CD4-positive, alpha-beta T cell (primary cell): ENCODE results near the gene ROCK2. TPM values are rescaled to one million over a fixed set of nuclear protein-coding genes. Genes with fewer than 3 reads are reported as not detected.

Experiments used
- ATAC-seq: fragments of 200-7000 bp; cut with Tn5 transposase; one replicate; pipeline ENCODE4 v1.10.0; 2022; ENCODE audit warnings: mild to moderate bottlenecking; ENCODE audit not compliant: poor library complexity
- CTCF ChIA-PET: fragments of 350-600 bp; sonication (Branson Sonifier 250); formaldehyde crosslinking; loops from one replicate; lab custom pipeline; 2021; ENCODE audit warnings: antibody characterized with exemption, inconsistent platforms; lab: Charles Lee
- POLR2A ChIA-PET: fragments of 350-600 bp; sonication (Branson Sonifier 250); formaldehyde crosslinking; loops from one replicate; lab custom pipeline; 2021; ENCODE audit warnings: antibody characterized with exemption, inconsistent platforms; lab: Charles Lee
- DNase-seq, 14 experiments: peaks; one replicate each; pipeline ENCODE4 v3.0.0-alpha.2; 2013 to 2020; ENCODE audit warnings: mixed read lengths in 2 of 14
- H3K27ac ChIP-seq, 2 donors: one replicate each; pipeline versions ENCODE4 v1.5.1 to v1.7.0; 2013; ENCODE audit warnings: low read length in 2 of 2, low read depth in 1 of 2, mild to moderate bottlenecking in 1 of 2
- H3K27me3 ChIP-seq, 2 experiments: 1 replicate in 1 of 2; 2 replicates in 1 of 2; pipeline versions ENCODE4 v1.6.1 to v1.7.0; 2013; ENCODE audit warnings: low read length in 2 of 2, control low read depth in 1 of 2, mild to moderate bottlenecking in 1 of 2, moderate library complexity in 1 of 2; ENCODE audit not compliant: insufficient read depth in 2 of 2, control insufficient read depth in 1 of 2
- H3K36me3 ChIP-seq: one replicate; pipeline ENCODE4 v1.6.1; 2013; ENCODE audit warnings: low read length, control low read depth; ENCODE audit not compliant: insufficient read depth
- H3K4me1 ChIP-seq: one replicate; pipeline ENCODE4 v1.6.1; 2013; ENCODE audit warnings: low read length, control low read depth; ENCODE audit not compliant: insufficient read depth
- H3K4me3 ChIP-seq: one replicate; pipeline ENCODE4 v1.5.1; 2013; ENCODE audit warnings: mild to moderate bottlenecking, low read length, moderate library complexity
- H3K9me3 ChIP-seq, 2 experiments: 1 replicate in 1 of 2; 2 replicates in 1 of 2; pipeline versions ENCODE4 v1.6.1 to v1.7.0; 2013; ENCODE audit warnings: low read length in 2 of 2, mild to moderate bottlenecking in 2 of 2, control low read depth in 1 of 2, moderate library complexity in 1 of 2; ENCODE audit not compliant: control insufficient read depth in 1 of 2, insufficient read depth in 1 of 2
- H3K27ac Mint-ChIP-seq: one replicate; pipeline ENCODE4 v1.8.0; 2020; ENCODE audit warnings: mixed read lengths
- H3K27me3 Mint-ChIP-seq: one replicate; pipeline ENCODE4 v1.8.0; 2021; ENCODE audit warnings: mixed read lengths
- H3K36me3 Mint-ChIP-seq: one replicate; pipeline ENCODE4 v1.8.0; 2021; ENCODE audit warnings: low read depth, mixed read lengths
- H3K4me1 Mint-ChIP-seq: one replicate; pipeline ENCODE4 v1.8.0; 2021; ENCODE audit warnings: low read depth, mixed read lengths
- H3K4me3 Mint-ChIP-seq: one replicate; pipeline ENCODE4 v1.8.0; 2020; ENCODE audit warnings: mild to moderate bottlenecking, mixed read lengths
- H3K9me3 Mint-ChIP-seq: one replicate; pipeline ENCODE4 v1.8.0; 2020; ENCODE audit warnings: mixed read lengths
- intact Hi-C, 2 experiments: fragments of 100-400 bp; cut with DNase I in 1 of 2; cut with micrococcal nuclease in 1 of 2; formaldehyde crosslinking; loops; one replicate each; pipeline versions ENCODE4 v1.15.1 to v1.9.0; 2023 to 2025; cut with DNase I, micrococcal nuclease
- total RNA-seq, 174 experiments: library from RNA in 2 of 174; stranded (reverse) in 2 of 174; gene quantifications; one replicate each; pipeline ENCODE4 v1.2.3 and lab custom pipeline; 2021 to 2026
- TF ChIP-seq, protein P1 (sequence below): fragments of 200-600 bp; IDR thresholded peaks from one replicate; pipeline ENCODE4 v1.8.0; 2022; ENCODE audit warnings: antibody characterized with exemption, mild to moderate bottlenecking

Gene ROCK2
- total RNA-seq, 2 experiments from 2014 or later: 6.9 to 9.4 TPM

DNA sequence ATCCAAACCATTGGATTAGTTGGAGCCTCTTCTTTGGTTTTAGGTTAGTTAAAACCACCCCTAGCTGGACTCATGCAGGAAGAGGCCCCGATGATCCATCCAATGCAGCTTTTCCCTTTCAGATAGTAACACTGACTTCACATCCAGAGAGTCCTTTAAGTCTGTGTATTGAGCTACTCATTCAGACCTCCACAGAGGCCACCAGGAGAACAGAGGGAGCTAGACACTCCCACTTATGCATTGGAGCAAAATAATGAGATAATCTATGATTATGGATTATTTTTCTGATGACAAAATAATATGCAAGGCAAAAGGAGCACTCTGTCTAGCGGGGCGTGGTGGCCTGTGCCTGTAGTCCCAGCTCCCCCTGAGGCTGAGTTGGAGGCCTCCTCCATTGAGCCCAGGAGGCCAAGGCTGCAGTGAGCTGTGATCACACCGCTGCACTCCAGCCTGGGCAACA, 1.6 kb upstream of the ROCK2 start:
- Mint-ChIP-seq H3K9me3 (no peaks in the 10 kb centered on the region), H3K4me3 (peak overlapping the region; percentile 96), H3K36me3 (peaks cover 11% of the 10 kb centered on the region), H3K27ac (peak overlapping the region; percentile 87), H3K4me1 (peaks cover 28% of the 10 kb centered on the region), H3K27me3 (no peaks in the 10 kb centered on the region)
- TF ChIP-seq, protein P1, sequence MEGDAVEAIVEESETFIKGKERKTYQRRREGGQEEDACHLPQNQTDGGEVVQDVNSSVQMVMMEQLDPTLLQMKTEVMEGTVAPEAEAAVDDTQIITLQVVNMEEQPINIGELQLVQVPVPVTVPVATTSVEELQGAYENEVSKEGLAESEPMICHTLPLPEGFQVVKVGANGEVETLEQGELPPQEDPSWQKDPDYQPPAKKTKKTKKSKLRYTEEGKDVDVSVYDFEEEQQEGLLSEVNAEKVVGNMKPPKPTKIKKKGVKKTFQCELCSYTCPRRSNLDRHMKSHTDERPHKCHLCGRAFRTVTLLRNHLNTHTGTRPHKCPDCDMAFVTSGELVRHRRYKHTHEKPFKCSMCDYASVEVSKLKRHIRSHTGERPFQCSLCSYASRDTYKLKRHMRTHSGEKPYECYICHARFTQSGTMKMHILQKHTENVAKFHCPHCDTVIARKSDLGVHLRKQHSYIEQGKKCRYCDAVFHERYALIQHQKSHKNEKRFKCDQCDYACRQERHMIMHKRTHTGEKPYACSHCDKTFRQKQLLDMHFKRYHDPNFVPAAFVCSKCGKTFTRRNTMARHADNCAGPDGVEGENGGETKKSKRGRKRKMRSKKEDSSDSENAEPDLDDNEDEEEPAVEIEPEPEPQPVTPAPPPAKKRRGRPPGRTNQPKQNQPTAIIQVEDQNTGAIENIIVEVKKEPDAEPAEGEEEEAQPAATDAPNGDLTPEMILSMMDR: no peak
- Histone ChIP-seq H3K4me3 (no peak overlapping the region), H3K27ac (no peak overlapping the region), H3K9me3 (no peaks in the 10 kb centered on the region), H3K36me3 (no peaks in the 10 kb centered on the region), H3K27me3 (no peaks in the 10 kb centered on the region), H3K4me1 (peaks cover 16% of the 10 kb centered on the region)
- intact Hi-C loops: loop anchor here (5.0 to 10.0 kb wide), 6 partner anchors 121 to 779 kb away; partner anchors contain the start of genes E2F6 (in 1 of the 2), LPIN1 (in 1 of the 2), PDIA6 (in 1 of the 2) and SLC66A3 (in 1 of the 2)
- ATAC-seq: no peak
- CTCF ChIA-PET: interaction anchor here (1.8 kb wide), 1 partner anchor 213 kb away, joined by 10 read pairs; a partner anchor contains a TSS
- no peak for DNase-seq
- POLR2A ChIA-PET: interaction anchor here (1.5 to 3.5 kb wide), 2 partner anchors 191 to 213 kb away, joined by 4 to 17 read pairs; partner anchors contain the start of gene SLC66A3

DNA sequence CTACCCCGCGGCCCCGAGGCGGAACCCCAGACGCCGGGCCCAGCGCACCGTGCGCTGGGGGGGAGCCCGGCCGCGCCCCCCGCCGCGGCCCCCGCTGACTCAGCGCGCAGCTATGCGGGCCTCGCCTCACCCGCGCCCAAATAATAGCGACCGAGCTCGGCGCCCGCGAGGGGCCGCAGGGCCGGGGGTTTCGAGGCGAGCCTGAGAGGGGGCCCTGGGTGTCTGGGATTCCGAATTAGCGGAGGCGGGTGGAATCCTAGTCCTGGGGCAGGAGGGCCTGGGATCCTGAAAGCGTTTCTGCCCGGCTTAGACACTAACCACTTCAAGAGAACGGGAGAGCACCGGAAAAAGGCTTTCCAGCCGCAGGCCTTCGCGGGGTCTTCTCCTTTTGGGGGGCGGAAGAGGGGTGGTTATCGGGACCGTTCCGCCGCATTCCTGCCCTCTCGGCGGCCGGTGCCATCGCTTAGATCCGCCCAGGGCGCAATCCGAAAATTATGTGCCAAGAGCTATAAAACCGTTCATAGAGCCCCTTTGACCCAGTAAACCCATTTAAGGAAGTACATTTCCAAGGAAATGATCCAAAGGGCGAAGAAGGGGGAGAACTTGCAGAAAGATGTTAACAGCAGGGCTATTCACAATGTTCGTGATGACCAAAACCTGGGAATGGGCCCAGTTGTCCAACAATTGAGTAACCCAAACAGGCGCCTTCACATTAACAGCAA, 681 bp upstream of the ROCK2 start:
- Mint-ChIP-seq H3K4me3 (peak overlapping the region; percentile 96), H3K9me3 (no peaks in the 10 kb centered on the region), H3K36me3 (peaks cover 11% of the 10 kb centered on the region), H3K27me3 (no peaks in the 10 kb centered on the region), H3K27ac (peak overlapping the region; percentile 87), H3K4me1 (peaks cover 38% of the 10 kb centered on the region)
- no peaks in the 10 kb centered on the region for H3K27me3 ChIP-seq
- H3K4me3 ChIP-seq: peak overlapping the region; percentile 64
- H3K9me3 ChIP-seq: no peaks in the 10 kb centered on the region
- TF ChIP-seq, protein P1: no peak
- ATAC-seq: peak; percentile 35
- intact Hi-C loops: loop anchor here (5.0 to 10.0 kb wide), 7 partner anchors 122 to 780 kb away; partner anchors contain the start of genes E2F6 (in 1 of the 2), LPIN1 (in 1 of the 2), PDIA6 (in 1 of the 2) and SLC66A3 (in 1 of the 2)
- no peaks in the 10 kb centered on the region for H3K36me3 ChIP-seq
- H3K4me1 ChIP-seq: peaks cover 16% of the 10 kb centered on the region
- peak in 7 of 14 experiments; percentile 2 to 41 (median 11) for DNase-seq
- H3K27ac ChIP-seq: peak overlapping the region; percentile 7 to 42
- ChIA-PET CTCF (interaction anchor here (0.7 to 1.8 kb wide), 2 partner anchors 34 to 213 kb away, joined by 3 to 10 read pairs; a partner anchor contains a TSS), POLR2A (interaction anchor here (0.6 to 3.5 kb wide), 9 partner anchors 12 to 897 kb away, joined by 3 to 17 read pairs (median 4); partner anchors contain the start of genes ODC1, PDIA6 and SLC66A3)

DNA sequence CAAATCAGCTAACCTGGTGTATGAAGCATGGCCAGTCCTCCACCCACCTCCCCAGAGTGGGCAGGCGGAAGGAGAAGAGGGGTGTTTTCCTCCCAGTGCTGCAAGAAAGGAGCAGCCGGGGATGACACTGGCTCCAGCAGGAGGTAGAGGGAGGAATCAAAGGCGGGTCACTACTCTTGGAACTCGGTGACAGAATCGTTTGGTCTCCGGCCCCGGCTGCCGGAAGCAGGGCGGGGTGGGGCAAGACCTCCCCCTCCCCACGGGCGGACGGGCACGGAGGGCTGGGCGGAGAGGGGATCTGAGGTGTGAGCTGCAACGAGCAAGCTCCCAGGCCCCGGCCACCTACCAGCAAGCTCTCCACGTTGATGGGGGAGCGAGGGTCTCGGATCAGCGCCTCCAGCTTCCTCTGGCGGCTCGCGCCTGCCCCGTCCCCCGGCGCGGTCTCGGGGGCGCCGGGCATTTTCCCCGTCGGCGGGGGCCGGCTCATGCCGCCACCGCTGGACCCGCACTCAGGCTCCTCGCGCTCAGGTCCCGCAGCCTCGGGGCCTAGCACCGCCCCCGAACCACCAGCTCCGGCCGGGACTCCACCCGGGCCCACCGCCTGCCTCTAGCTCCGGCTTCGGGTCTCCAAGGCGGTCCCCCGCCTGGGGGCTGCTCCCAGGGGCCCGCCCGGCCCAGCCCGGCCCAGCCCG, 640 bp downstream of the ROCK2 start:
- intact Hi-C loops: loop anchor here (5.0 to 10.0 kb wide), 5 partner anchors 189 to 781 kb away; partner anchors contain the start of genes LPIN1 (in 1 of the 2), PDIA6 (in 1 of the 2) and SLC66A3 (in 1 of the 2)
- Mint-ChIP-seq H3K4me3 (peak overlapping the region; percentile 98), H3K4me1 (peaks cover 50% of the 10 kb centered on the region), H3K36me3 (peaks cover 11% of the 10 kb centered on the region), H3K9me3 (no peaks in the 10 kb centered on the region), H3K27me3 (no peaks in the 10 kb centered on the region), H3K27ac (peak overlapping the region; percentile 88)
- peak; percentile 20 for ATAC-seq
- peak in 11 of 14 experiments; percentile 5 to 44 (median 17) for DNase-seq
- H3K4me3 ChIP-seq: peak overlapping the region; percentile 88
- H3K27me3 ChIP-seq: no peaks in the 10 kb centered on the region
- no peaks in the 10 kb centered on the region for H3K9me3 ChIP-seq
- no peak overlapping the region for H3K27ac ChIP-seq
- ChIA-PET POLR2A (interaction anchor here (0.8 to 3.5 kb wide), 11 partner anchors 16 to 895 kb away, joined by 3 to 17 read pairs (median 5); partner anchors contain the start of genes ODC1, PDIA6 and SLC66A3), CTCF (interaction anchor here (1.2 kb wide), 1 partner anchor 57 kb away, joined by 3 read pairs; no protein-coding TSS in a partner anchor)
- TF ChIP-seq, protein P1: no peak
- H3K4me1 ChIP-seq: peaks cover 16% of the 10 kb centered on the region
- H3K36me3 ChIP-seq: no peaks in the 10 kb centered on the region
